Neural progenitor cell (in vitro differentiated cells): ENCODE results near the gene NTRK1.

ENCODE experiments used
- CTCF ChIP-seq: fragments of 200-600 bp; sonication (generic); IDR thresholded peaks from 2 replicates; pipeline ENCODE4 v1.5.1; 2017; ENCODE audit warnings: antibody characterized with exemption, mild to moderate bottlenecking
- EZH2phosphoT487 ChIP-seq: fragments of 200-600 bp; sonication (generic); IDR thresholded peaks from 2 replicates; pipeline ENCODE4 v1.6.1; 2017; ENCODE audit warnings: antibody characterized with exemption

DNA sequence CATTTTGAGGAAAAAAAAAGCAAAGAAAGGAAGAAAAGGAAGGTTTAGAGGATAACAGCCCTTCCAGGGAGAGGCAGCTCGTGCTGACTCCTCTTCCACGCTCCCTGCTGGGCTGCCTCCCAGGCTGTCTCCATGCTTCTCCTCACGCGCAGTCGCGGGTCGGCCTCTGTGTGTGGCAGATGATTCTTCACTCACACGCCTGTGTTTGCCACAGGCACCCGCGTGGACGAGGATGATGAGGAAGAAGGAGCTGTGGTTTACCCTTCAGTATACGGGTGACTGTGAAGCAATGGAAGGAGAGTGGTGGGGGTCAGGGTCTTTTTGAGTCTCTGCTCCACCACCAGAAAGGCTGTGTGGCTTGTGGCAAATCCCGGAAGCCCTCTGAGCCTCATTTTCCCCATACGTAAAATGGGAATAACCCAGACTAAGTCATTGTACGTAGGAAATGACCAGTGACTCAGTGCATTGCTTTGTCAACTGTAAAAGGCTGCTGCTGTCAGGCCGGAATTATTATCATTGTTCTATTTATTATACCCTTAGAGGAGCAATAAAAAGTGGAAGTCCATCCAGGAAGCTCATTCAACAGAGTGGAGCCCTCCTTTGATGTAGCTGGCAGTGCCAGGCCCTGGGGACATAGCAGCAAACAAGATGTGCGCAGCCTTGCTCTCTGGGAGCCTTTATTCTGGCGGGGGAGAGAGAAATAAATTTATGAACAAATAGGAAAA, 32.1 kb upstream of the NTRK1 start:
- TF ChIP-seq CTCF: no peak
- no peak for TF ChIP-seq EZH2phosphoT487
